HG03108 (cell line): ENCODE data around the gene HNRNPA1.
"Not testable (repeated sequence)": the region's sequence is repeated elsewhere in the genome, so short reads cannot be mapped to it uniquely, and the experiment has no call there.

Experiments
- ATAC-seq: cut with Tn5 transposase; IDR thresholded peaks from one replicate; pipeline ENCODE4 v1.9.1; 2021; ENCODE audit warnings: moderate library complexity; ENCODE audit not compliant: unreplicated experiment

HNRNPA1 gene

DNA sequence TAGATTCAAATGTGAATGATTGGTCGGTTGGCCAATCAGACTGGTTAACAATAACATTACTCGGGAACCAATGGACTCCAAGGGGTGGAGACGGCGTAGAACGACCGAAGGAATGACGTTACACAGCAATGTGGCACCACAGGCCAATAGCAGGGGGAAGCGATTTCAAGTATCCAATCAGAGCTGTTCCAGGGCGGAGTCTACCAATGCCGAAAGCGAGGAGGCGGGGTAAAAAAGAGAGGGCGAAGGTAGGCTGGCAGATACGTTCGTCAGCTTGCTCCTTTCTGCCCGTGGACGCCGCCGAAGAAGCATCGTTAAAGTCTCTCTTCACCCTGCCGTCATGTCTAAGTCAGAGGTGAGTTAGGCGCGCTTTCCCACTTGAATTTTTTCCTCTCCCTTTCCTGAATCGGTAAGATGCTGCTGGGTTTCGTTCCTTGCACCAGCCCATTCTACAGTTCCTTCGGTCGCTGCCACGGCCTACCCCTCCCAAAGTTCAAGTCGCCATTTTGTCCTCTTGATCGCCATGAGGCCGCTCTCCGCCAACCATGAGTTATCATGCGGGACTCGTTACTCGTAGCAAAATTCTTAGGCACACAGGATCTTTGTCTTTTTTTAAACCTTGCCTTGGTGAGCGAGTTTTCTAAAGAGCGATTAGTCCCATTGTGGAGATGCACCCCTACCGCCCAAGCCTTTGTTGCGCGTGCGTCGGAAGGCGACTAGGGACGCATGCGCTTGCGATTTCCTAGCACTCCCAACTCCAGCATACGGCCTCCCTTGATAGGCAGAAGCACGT, at the start of gene HNRNPA1:
TSS of gene HNRNPA1 (plus strand) at position 259 of the 793 bp plus-strand sequence. CDS start at position 341, 82 bp downstream.
- ATAC-seq, result peak; percentile 91

DNA sequence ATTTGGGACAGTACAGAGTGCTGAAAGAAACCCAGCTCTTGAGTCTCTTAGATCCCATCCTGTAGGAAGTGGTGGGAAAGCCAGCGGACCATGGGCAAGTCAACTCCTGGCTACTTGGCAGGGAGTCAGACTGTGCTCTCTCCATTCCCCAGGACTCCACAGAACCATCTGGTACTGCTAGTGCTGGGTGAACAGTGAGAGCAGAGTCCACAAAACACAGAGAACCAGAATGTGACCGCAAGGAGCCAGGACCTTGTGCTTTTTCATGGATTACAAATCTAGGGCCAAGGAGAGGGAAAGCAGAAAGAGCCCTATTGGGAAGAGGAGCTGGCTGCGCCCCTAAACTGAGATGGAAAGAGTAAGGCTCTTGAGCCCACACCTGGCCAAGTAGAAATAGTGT, 49.3 kb upstream of the HNRNPA1 start:
- not testable (repeated sequence) for ATAC-seq

DNA sequence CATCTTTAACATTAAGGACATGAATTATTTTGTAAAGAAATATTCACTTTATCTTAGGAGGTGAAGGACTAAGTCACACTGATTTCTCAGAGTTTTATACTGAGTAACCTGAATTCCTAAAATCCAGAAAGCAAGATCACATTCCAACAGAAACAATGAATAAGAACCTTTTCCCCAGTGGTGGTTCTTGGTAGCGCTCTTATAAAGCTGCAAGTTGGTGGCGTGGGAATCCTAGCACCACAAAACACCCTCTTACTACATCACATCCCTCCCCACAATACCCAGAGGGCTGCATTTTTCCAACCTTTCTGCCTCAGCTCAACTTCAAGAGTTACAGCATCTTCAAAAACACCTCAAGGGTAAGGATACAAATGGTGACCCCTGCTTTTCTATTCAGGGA, 47.7 kb upstream of the HNRNPA1 start:
- ATAC-seq, result no peak

DNA sequence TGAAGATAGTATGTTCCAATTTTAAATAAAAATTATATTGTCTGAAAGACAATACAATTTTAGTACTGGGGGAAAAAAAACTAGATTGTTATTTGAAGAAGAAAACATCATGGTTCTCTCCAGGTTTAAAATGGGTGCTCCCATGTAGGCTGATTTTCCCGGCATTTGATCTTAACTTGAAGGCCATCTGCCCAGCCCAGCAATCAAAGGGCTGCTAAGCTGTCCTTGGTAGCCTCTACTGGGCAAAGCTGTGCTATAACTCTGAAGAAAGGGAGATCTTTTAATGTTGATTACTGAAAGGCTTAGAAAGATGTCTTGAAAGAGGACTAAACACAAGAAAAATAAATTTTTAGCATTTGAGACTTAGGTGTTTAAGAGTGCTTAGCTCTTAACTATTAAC, 42.0 kb upstream of the HNRNPA1 start:
- no peak for ATAC-seq

DNA sequence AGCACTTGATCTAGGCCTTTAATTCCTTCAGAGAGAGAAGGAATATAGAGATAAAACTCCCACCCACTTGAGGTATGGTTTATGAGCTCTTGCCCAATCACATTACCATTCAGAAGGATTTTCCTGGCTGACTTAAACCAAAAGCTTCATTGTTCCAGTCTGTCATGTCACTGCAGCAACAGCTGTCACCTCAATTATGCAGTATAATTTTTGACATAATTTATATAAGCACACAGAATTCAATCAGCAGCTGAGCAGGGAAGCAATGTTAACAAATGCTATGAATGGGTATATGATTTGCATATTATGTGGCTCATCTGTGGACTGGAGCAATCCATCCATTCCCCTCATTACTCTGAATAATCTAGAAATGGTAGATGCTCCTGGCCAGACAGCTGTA, 40.9 kb upstream of the HNRNPA1 start:
- no peak for ATAC-seq

DNA sequence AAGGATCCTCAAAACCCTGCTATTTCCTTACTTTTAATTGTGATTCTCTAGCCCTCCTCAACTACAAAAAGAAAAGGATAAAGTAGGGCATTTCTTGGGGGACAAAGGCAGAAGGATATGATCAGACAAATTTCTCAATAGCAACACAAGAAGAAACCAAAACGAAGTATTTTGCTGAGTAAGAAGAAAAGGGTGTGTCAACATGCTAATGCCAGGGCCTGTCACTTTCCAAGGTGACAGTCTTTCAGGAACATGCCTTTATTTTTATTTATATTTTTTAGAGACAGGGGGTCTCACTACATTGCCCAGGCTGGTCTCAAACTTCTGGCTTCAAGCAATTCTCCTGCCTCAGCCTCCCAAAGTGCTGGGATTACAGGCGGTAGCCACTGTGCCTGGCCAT, 40.4 kb upstream of the HNRNPA1 start:
- no peak for ATAC-seq

DNA sequence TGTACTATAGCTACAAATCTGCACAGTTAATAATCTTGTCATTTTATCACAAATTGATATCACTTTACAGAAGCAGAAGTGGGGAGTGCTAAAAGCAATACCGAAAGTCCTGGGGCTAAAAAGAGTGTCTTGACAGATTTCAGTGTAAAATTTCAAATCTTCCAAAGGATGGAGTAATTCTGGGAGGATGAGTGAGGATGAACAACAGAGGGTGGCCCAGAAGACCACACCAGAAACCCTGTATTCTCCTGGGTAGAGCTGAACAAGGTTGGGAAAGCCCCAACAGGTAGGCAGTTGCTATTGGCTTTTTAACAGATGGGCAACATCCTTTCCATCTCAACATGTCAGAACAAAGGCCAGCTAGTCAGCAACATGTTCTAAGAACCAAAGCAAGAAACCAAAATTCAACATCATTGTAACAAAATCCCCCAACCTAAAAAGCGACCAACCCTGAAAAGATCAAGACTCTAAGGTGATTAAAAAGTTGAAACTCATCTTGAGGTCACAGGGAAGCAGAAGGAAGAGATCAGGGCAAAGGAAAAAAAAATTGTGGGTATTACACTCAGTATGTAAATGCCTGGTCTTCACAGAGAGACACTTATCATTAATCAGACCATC, 39.4 kb upstream of the HNRNPA1 start:
- no peak for ATAC-seq

DNA sequence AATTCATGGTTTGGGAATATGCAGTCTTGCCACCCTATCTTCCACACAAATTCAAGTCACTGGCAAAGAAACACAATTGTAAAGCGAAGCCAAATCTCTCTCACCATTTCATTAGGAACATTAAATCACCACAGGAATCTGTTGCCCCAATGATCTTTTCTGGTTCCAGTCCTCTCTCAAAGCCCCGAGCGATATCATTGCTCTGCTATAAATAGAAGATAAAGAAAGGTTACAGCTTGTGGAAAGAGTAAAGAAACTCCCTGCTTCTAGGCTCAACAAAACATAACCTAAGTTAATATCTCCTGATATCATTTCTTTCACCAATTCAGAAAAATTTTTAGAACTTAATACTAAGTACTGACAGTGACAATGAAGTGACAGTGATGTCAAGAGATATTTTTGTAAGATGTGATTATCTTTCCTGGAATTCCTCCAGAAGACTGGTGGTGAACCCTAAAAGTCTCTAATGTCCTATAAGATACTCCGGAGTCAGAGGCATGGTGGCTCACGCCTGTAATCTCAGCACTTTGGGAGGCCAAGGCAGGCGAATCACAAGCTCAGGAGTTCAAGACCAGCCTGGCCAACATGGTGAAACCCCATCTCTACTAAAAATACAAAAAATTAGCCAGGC, 34.4 kb upstream of the HNRNPA1 start:
- no peak for ATAC-seq

DNA sequence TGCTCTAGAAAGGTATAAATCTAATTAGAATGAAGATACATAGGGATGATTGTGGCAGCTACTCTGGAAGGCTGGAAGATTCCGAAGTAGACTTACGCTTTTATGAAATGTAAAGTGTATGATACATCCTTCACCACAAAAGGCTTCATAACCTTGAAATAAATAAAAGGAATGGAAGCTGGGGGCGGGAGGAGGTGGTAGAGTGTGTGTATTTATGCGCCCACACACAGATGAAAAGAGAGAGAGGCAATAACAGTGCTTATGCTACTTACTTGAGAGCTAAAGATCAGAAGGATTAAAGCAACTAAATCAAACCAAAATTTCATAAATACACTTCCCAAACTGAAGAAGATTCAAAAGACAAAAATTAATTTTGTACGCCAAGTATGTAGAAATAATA, 31.0 kb upstream of the HNRNPA1 start:
- no peak for ATAC-seq

DNA sequence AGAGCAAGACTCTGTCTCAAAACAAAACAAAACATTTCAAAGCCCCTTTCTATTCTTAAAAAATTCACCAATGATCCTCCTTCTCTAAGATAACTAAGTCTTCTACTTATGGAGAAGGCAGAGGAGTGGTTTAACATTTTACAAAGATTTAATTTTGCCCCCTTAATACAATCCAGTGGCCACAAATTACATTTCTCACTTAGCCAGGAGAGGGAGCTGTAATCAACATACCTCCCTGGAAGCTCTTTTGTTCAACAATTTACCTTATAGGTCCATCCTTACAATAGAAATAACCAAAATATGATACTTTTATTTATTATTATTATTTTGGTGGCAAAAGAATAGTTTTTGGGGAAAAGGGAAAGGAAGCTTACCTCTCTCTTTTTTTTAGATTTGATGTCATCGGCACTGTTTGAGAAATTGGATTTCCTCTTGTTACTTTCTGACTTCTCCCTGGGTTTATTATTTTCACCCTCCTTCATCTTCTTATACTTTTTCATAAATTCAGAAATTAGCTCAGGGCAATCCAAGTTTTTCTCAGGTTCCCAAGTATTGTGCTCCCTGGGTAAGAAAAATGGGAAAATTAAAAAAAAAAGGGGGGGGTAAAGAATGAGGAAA, 28.8 kb upstream of the HNRNPA1 start:
- no peak for ATAC-seq

DNA sequence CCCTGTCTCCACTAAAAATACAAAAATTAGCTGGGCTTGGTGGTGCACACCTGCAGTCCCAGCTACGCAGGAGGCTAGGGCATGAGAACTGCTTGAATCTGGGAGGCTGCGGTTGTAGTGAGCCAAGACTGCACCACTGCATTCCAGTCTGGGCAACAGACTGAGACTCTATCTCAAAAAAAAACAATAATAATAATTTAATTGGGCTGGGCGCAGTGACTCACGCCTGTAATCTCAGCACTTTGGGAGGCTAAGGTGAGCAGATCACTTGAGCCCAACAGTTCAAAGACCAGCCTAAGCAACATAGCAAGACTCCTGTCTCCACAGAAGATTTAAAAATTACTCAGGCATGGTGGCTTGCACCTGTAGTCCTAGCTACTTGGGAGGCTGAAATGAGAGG, 27.3 kb upstream of the HNRNPA1 start:
- ATAC-seq, result no peak

DNA sequence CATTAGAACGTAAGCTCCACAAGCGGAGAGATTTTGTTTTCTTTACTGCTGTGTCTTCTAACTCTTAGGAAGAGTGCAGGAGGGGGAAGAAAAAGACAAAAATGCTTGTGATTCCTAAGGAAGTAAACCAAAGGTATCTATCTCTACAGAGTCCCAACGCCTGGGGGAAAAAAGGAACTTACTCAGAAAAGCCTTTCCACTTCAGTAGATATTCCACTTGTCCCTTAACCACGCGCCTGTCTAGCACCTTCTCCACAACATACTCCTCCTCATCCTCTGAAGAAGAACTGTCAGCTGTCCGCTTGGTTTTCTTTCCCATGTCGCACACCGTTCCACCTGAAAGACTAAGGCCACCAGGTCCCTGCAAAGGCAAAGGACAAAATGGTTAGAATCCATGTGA, 23.2 kb upstream of the HNRNPA1 start:
- no peak for ATAC-seq

DNA sequence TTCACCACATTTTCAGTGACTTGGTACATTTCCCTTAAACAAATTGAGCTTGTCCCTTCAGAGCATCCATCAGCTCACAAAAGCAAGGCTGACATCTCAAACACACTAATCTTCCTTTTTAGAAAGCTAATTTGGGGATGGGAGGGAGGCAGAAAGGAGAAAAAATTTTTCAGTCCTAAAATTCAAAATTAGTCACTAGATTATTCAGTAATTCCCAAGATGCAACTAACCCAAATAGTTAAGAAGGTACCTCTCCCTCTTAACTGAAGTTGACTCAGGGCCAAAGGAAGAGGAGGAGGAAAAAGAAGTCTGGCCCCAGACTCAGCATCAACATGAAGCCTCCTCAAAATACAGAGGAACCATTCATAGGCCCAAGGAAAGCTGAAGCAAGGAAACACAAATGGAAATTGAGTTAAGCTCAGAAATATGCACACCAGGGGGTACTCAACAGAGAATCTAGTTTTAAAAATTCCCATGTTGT, 22.3 kb upstream of the HNRNPA1 start:
- no peak for ATAC-seq

DNA sequence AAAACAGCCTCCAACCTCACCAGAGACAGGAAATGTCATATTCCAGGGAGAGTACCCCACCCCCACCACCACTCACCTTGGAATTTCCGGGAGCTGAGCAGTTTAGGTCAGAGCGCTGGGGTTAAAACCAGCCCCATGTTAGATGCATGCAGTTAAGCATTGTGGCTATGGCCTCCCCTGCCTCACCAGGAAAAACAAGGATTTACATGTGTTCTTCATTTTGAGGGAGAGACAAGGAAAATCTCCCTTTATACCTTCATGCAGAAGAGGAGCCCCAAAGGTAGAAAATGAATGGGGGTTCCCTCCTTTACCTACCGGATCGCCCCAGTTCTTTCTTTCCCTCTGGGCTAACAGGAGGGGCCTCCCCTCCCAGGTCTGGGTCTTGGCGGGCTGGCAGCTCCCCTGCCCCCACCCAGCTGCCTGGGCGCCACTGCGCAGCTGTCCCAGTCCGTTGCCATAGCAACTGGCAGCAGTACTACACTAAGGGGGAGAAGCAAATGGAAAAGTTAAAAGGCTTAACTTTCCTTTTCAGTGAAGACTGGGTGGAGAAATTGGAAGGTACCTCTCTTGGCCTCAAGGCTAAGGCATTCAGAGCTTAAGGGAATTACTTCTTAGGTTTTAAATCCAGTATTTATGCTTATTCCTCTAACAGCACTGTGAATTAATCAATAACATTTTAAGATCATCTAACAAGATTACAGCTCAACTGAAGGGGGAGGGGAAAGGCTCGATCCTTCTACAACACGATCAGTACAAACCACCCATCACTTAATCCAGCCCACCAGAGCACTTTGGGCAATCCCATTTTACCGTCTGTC, 21.1 kb upstream of the HNRNPA1 start:
- ATAC-seq, result peak; percentile 91

DNA sequence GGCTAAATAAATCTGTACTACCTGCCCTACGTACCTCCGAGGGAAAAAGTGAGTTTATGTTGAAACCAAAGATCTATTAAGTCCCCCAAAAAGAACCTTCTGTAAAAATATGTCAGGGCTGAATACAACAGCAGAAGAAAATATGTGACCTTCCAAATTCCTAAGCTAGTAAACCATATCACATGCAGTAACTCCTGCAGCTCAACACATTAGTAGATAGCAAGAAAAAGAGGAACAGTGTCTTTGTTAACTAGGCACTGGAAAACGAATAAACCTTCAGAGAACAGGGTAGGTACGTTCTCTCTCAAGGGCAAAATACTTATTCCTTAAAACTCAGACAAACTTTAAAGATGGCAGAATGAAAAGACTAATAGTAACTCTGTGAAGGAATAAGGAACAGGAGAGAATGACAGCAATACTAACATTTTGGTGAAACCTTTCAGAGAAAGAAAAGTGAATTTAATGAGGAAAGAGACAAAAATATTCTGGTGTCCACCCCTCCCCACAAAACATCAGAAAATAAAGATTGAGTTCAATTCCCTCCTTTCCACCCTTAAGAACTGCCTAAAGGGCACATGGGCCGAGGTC, 18.6 kb upstream of the HNRNPA1 start:
- ATAC-seq, result no peak

DNA sequence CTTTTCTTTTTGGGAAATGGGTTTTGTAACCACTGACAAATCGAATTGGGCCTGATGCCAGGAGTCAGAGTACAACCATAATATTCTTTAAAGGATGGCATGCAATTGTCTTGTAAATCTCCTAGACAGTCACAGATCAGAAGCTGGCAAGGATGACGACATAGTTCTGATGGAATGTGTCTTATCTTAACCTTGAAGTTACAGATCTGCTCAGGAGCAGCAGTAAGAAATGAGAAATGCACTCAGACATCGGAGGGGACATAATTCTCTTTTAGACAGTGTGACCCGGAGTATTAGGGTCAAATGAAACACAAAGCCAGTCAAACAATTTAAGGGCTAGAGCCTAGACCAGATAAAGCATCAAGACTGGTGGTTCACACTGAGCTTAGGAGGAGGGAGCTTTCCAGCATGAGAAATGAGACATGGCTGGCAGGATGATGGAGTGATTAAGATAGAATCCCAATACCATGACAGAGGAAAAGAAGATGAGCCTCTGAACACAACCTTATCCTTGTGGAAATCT, 18.1 kb upstream of the HNRNPA1 start:
- no peak for ATAC-seq

DNA sequence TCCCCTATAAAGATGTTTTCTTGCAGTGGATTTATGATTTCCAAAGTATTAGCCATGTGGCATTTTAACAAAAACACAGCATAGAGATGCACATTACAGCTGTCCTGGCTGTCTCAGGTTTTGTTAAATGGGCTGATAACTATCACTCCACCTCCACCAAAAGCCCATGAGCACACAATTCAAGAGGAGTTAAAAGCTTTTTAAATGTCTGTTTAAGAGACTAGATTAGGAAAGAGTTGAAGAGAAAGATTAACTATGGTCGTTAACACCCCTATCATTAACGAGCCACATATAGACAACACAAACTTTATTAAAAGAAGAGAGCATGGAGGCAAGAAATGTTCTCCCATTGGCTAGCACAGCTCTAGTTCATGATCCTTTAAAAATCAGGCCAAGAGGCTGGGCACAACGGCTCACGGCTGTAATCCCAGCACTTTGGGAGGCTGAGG, 15.1 kb upstream of the HNRNPA1 start:
- ATAC-seq, result no peak

DNA sequence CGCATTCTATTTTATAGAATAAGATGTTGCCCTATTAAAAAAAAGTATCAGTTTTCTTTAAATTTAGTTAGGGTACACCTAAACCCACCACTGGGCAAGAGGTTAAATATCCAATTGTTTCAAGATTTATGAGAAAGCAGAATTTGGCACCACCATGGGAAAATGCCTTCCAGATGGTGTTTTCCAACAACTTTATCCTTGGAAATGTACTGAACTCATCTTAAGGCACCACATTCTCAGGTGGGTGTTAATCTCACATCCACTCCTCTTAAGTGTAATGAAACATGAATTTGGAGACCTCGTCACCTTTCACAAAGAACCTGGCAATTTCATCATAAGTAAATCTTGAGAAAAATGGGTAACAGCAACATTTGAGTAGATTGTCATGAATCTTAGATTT, 13.7 kb upstream of the HNRNPA1 start:
- no peak for ATAC-seq

DNA sequence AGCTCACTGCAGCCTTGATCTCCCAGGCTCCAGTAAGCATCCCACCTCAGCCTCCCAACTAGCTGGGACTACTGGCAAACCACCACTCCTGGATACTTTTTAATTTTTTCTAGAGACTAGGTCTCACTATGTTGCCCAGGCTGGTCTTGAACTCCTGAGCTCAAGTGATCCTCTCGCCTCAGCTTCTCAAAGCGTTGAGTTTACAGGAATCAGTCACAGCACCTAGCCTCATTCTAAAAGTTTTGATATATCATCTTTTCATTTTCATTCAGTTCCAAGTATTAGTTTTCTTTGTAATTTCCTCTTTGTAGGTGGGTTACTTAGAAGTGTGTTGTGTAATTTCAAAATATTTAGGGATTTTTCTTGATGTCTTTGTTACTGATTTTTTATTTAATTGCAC, 10.2 kb upstream of the HNRNPA1 start:
- ATAC-seq, result no peak

DNA sequence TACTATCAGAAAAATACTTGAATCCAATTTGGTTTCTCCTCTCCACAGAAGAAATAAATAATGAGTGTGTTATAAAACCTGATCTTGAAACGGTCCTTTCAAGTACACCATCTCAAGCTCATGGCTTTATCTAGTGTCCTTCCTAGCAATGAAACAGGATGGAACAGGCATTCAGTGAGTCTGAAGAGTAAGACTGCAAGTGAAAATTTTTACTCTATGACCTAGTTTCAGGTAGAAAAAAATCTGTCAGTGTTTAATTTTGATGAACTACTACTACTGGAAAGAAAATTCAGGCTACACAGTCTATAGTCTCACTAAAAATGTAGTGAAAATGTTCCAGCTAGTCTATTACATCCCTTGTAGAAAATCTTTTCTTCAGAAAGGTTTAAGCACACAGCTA, 8.3 kb upstream of the HNRNPA1 start:
- no peak for ATAC-seq
